H1 (cell line): ENCODE measurements around the gene HARS1. TPM values are rescaled to one million over a fixed set of nuclear protein-coding genes. Genes with fewer than 3 reads are reported as not detected.

ENCODE experiments used
- BRCA1 ChIP-seq: IDR thresholded peaks from 2 replicates; pipeline ENCODE4 v1.6.1; 2012; ENCODE audit warnings: low read depth, low read length, improper control_type of control experiment
- EZH2 ChIP-seq: fragments of 200-600 bp; sonication (generic); IDR thresholded peaks from 2 replicates; pipeline ENCODE4 v1.7.1; 2012; ENCODE audit warnings: low read depth, mild to moderate bottlenecking, moderate library complexity, low read length, inconsistent platforms; ENCODE audit not compliant: severe bottlenecking
- GABPA ChIP-seq: IDR thresholded peaks from 2 replicates; pipeline ENCODE4 v1.6.1; 2011; ENCODE audit warnings: mild to moderate bottlenecking, low read length, moderate library complexity, borderline replicate concordance; ENCODE audit not compliant: insufficient read depth
- HDAC2 ChIP-seq, 2 experiments: fragments of 300-600 bp in 1 of 2; sonication (generic) in 1 of 2; IDR thresholded peaks; 2 replicates each; pipeline ENCODE4 v1.6.1; 2011 to 2012; ENCODE audit warnings: low read depth in 2 of 2, low read length in 2 of 2, mild to moderate bottlenecking in 2 of 2, moderate library complexity in 2 of 2, borderline replicate concordance in 1 of 2, inconsistent platforms in 1 of 2
- HDAC6 ChIP-seq: IDR thresholded peaks from one replicate; pipeline ENCODE4 v1.7.1; 2012; ENCODE audit warnings: low read depth, mild to moderate bottlenecking, inconsistent platforms, low read length, moderate library complexity
- NANOG ChIP-seq: IDR thresholded peaks from 2 replicates; pipeline ENCODE4 v1.6.1; 2011; ENCODE audit warnings: low read length, low read depth, mild to moderate bottlenecking, inconsistent platforms; ENCODE audit not compliant: insufficient read depth, poor library complexity, severe bottlenecking
- SP1 ChIP-seq: IDR thresholded peaks from 2 replicates; pipeline ENCODE4 v1.6.1; 2011; ENCODE audit warnings: low read depth, low read length
- TEAD4 ChIP-seq: IDR thresholded peaks from 2 replicates; pipeline ENCODE4 v1.6.1; 2012; ENCODE audit warnings: low read depth, low read length, inconsistent platforms, mixed read lengths
- polyA plus RNA-seq, 7 experiments: library from polyadenylated mRNA; depleted of rRNA in 3 of 7; stranded (reverse) in 5 of 7; unstranded in 2 of 7; fragments of >200 nt in 5 of 7; fragments of 200-250 nt in 2 of 7; gene quantifications; 1 replicate in 5 of 7; 2 replicates in 1 of 7; 4 replicates in 1 of 7; pipeline versions ENCODE4 v1.2.1 to v1.2.3, GENCODE V29; 2011 to 2013; ENCODE audit warnings: missing spikeins in 2 of 7, mixed read lengths in 2 of 7
- total RNA-seq: library from RNA; stranded (reverse); fragmentation: NEBNext Ultra II Directional; extraction: Animal tissue kit (Norgen Biotek cat#: 25700); gene quantifications from 2 replicates; pipeline ENCODE4 v1.2.1, GENCODE V29; 2021

HARS1 gene
- total and polyA plus RNA-seq, 2 of the 8 experiments (the other 6 are each of a cell fraction or from before 2014, with no cell fraction given): 27.8 to 56.8 TPM

- TF ChIP-seq HDAC6 (no peak), NANOG (no peak), BRCA1 (no peak), HDAC2 (IDR thresholded peaks at IDR 0.05; ENCODE audit: borderline replicate concordance in 1 of 2, low read depth in 2 of 2, low read length in 2 of 2) (no peak), GABPA (no peak), SP1 (no peak), TEAD4 (no peak), EZH2 (no peak)
These were observed 55.6 kb downstream of the HARS1 start (continued) for GRCh38 chr5:140635291-140636257.
